RWPE1 (cell line): Measurements from ENCODE around the gene RNF39.

Source experiments
- CTCF ChIA-PET: fragments of 350-600 bp; sonication (Branson Sonifier 250); formaldehyde crosslinking; extraction: SDS; loops from one replicate; lab custom pipeline; 2021; lab: Yijun Ruan, JAX
- POLR2A ChIA-PET: fragments of 400-600 bp; formaldehyde crosslinking; extraction: SDS; loops from one replicate; lab custom pipeline; 2020; ENCODE audit warnings: antibody characterized with exemption; ENCODE audit not compliant: low non-redundant PET; lab: Yijun Ruan, JAX
- DNase-seq: peaks from one replicate; pipeline ENCODE4 v3.0.0; 2012; ENCODE audit warnings: low spot score
- H3K27ac ChIP-seq: fragments of 450-650 bp; 2 replicates; pipeline ENCODE4 v1.5.1; 2017
- CTCF ChIP-seq: fragments of 450-650 bp; conservative IDR thresholded peaks from 2 replicates; pipeline ENCODE4 v1.5.1; 2017; ENCODE audit warnings: low read depth, mild to moderate bottlenecking

The RNF39 gene

GRCh38 chr6:30113003-30113759 lies 37.6 kb upstream of the RNF39 start, which contains the start of gene TRIM31:
TRIM31 (minus strand) TSS chr6:30113090; CDS start chr6:30112805, 285 bp downstream.
- H3K27ac ChIP-seq = no peak within 1 kb of the TSS
- CTCF ChIA-PET = interaction anchor here (0.7 to 1.4 kb wide), 2 partner anchors 10 to 438 kb away, joined by 4 to 5 read pairs; no protein-coding TSS in a partner anchor
- POLR2A ChIA-PET = no interaction called here
- DNase-seq = no peak
- TF ChIP-seq CTCF = no peak

GRCh38 chr6:30112402-30112994 lies 36.9 kb upstream of the RNF39 start:
- no peak overlapping the region for H3K27ac ChIP-seq
- DNase-seq = no peak
- ChIA-PET CTCF (interaction anchor here (0.7 to 1.4 kb wide), 2 partner anchors 9 to 437 kb away, joined by 4 to 5 read pairs; no protein-coding TSS in a partner anchor), POLR2A (no interaction called here)
- TF ChIP-seq CTCF = no peak

GRCh38 chr6:30111266-30111856 lies 35.8 kb upstream of the RNF39 start:
- TF ChIP-seq CTCF = no peak
- ChIA-PET CTCF (interaction anchor here (0.6 to 1.4 kb wide), 3 partner anchors 8 to 267 kb away, joined by 3 to 5 read pairs (median 5); no protein-coding TSS in a partner anchor), POLR2A (no interaction called here)
- DNase-seq = no peak
- no peak overlapping the region for H3K27ac ChIP-seq

- ChIA-PET CTCF (interaction anchor here (0.7 to 5.0 kb wide), 6 partner anchors 10 to 28 kb away, joined by 3 to 32 read pairs (median 6); no protein-coding TSS in a partner anchor), POLR2A (no interaction called here)
- no peak for TF ChIP-seq CTCF
- no peak for DNase-seq
- no peak overlapping the region for H3K27ac ChIP-seq
These were observed 29.1 kb upstream of the RNF39 start for GRCh38 chr6:30104661-30105060.

GRCh38 chr6:30103872-30104179 lies 28.3 kb upstream of the RNF39 start:
- TF ChIP-seq CTCF = no peak
- ChIA-PET CTCF (interaction anchor here (0.6 to 5.0 kb wide), 15 partner anchors 9 to 189 kb away, joined by 3 to 32 read pairs (median 5); partner anchors contain the start of gene TRIM31), POLR2A (no interaction called here)

More at GRCh38 chr6:30103872-30104179, 28.3 kb upstream of the RNF39 start:
- H3K27ac ChIP-seq = no peak overlapping the region
- no peak for DNase-seq
